Body of pancreas (tissue), 4 donors: Measurements from ENCODE around the gene EIF3K.

ENCODE experiments used
- CTCF ChIP-seq, 7 experiments: fragments of 450-650 bp in 4 of 7; fragments of 200-600 bp in 3 of 7; sonication (generic) in 3 of 7; IDR thresholded peaks; one replicate each; pipeline ENCODE4 v1.5.1; 2016 to 2019; ENCODE audit warnings: antibody characterized with exemption in 7 of 7
- POLR2A ChIP-seq, 3 donors: fragments of 450-650 bp; IDR thresholded peaks; one replicate each; pipeline ENCODE4 v1.6.1; 2016; ENCODE audit warnings: antibody characterized with exemption in 3 of 3, mild to moderate bottlenecking in 2 of 3

GRCh38 chr19:38675611-38676010 is 56.6 kb downstream of the EIF3K start:
- TF ChIP-seq CTCF (IDR thresholded peaks at IDR 0.05) = no peak
- TF ChIP-seq POLR2A (IDR thresholded peaks at IDR 0.05) = no peak
